Gastroesophageal sphincter (tissue), 3 donors: ENCODE results near the gene SNX5.

Source experiments
- EP300 ChIP-seq: sonication (generic); formaldehyde crosslinking; IDR thresholded peaks from one replicate; pipeline ENCODE4 v1.6.1; 2017; ENCODE audit warnings: antibody characterized with exemption, mild to moderate bottlenecking
- POLR2A ChIP-seq, 2 donors: fragments of 450-650 bp; IDR thresholded peaks; one replicate each; pipeline ENCODE4 v1.6.1; 2017; ENCODE audit warnings: antibody characterized with exemption in 2 of 2, mild to moderate bottlenecking in 2 of 2, moderate library complexity in 1 of 2
- POLR2AphosphoS5 ChIP-seq: sonication (generic); formaldehyde crosslinking; IDR thresholded peaks from one replicate; pipeline ENCODE4 v1.6.1; 2017; ENCODE audit warnings: antibody characterized with exemption
- TF ChIP-seq, protein P1 (sequence below), 4 experiments: fragments of 200-600 bp in 2 of 4; fragments of 450-650 bp in 2 of 4; sonication (generic) in 1 of 4; IDR thresholded peaks; one replicate each; pipeline ENCODE4 v1.5.1; 2017 to 2019; ENCODE audit warnings: antibody characterized with exemption in 4 of 4, mild to moderate bottlenecking in 2 of 4, moderate library complexity in 2 of 4

DNA sequence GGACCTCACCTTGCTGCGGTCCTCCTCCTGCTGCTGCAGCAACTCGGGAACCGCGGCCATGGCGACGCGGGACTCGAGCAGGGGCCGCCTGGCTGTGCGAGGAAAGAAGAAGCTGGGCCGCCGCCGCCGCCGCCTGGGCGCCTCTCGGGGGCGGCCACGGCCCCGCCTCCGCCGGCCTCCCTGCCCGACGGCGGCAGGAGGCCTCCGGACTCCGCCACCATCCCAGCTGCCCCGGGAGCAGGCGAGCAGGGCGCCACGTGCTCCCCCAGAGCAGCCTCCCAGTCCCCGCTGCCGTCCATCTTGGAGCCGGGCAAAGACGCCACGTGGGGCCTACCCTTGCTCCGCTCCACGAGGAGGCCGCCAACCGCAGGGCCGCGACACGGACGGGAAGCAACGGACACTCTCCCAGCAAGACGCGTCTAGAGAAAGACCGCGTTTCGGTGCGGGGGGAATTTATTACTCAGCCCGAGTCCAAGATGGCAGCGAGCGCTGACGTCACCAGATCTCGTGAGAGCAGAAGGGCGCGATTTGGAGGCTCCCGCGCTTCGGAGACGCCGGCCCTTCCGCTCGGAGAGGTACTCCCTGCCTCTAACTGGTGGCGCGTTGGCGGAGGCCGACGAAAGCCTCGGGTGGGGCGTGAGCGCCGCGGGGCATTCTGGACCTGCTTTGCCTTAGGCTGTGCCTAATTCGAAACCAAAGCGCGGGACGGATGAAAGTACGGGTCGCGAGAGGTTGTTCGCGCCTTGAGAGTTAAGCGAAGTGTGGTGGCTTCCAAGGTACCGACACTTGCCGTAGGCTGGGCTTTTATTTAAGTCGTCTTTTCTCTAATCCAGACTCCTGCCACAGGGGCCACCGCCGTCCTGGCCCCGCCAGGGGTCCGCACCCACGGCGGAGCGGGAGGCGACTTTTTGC is at the start of gene SNX5, which contains the start of gene MGME1:
- TF ChIP-seq, protein P1, sequence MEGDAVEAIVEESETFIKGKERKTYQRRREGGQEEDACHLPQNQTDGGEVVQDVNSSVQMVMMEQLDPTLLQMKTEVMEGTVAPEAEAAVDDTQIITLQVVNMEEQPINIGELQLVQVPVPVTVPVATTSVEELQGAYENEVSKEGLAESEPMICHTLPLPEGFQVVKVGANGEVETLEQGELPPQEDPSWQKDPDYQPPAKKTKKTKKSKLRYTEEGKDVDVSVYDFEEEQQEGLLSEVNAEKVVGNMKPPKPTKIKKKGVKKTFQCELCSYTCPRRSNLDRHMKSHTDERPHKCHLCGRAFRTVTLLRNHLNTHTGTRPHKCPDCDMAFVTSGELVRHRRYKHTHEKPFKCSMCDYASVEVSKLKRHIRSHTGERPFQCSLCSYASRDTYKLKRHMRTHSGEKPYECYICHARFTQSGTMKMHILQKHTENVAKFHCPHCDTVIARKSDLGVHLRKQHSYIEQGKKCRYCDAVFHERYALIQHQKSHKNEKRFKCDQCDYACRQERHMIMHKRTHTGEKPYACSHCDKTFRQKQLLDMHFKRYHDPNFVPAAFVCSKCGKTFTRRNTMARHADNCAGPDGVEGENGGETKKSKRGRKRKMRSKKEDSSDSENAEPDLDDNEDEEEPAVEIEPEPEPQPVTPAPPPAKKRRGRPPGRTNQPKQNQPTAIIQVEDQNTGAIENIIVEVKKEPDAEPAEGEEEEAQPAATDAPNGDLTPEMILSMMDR (IDR thresholded peaks at IDR 0.05): peak in 1 of 4 experiments; percentile 23
- TF ChIP-seq POLR2AphosphoS5 (peak; percentile 89), POLR2A (IDR thresholded peaks at IDR 0.05) (peak; percentile 73 to 81), EP300 (no peak)
